ENCODE results near the gene DCAF7. TPM values are rescaled to one million over a fixed set of nuclear protein-coding genes. Genes with fewer than 3 reads are reported as not detected.

Gene DCAF7
- total RNA-seq, 2 donors from 2014 or later: 96.0 to 114 TPM

DNA sequence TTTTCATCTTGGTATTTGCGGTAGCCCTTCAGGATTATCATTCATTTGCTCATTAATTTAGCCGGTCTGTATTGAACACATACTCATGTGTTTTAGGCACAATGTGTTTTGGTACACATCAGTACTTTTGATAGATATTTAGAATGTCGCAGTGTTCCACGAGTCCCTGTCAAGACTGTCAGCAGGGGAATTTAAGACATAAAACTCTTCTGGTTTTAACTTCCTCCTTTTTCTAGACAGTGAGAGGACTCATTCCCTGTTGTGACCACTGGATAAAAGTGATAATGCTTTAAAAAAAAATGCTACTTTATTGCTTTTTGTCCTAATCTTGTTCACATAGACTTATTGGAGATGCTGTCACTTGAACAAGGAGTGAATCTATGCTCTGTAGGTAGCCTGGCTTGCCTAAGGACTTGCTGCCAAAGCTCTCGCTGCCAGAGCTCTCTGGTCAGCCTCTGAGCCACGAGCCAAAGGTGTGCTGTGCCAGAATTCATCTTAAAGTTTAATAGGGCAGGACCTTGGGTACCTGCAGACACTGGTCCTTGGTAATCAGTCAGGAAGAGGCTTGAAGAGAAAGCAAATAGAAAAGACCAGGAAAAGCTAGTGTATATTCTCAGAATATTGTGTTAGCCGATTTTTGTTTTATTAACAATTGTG, 5.4 kb downstream of the DCAF7 start:
- H3K36me3 ChIP-seq (ENCODE audit: control insufficient read depth, insufficient read depth, low read length): peaks cover 13% of the 10 kb centered on the region
- no peak overlapping the region for H3K27ac ChIP-seq (ENCODE audit: low read depth, low read length)
- DNase-seq: peak; percentile 20
- H3K4me3 ChIP-seq (ENCODE audit: low read length): no peak overlapping the region
- Mint-ChIP-seq H3K36me3 (ENCODE audit: low read depth) (peaks cover 24% of the 10 kb centered on the region), H3K9me3 (peaks cover 6% of the 10 kb centered on the region), H3K27me3 (ENCODE audit: insufficient read depth) (no peaks in the 10 kb centered on the region), H3K4me1 (peaks cover 25% of the 10 kb centered on the region), H3K27ac (no peak overlapping the region), H3K4me3 (no peak overlapping the region)
- WGBS, 2 experiments (ENCODE audit: insufficient coverage in 1 of 2, insufficient read length in 1 of 2): 95 to 100% methylated on average over 6 to 7 of the region's 7 CpGs
- no peaks in the 10 kb centered on the region for H3K27me3 ChIP-seq (ENCODE audit: control insufficient read depth, insufficient read depth, low read length, poor library complexity, severe bottlenecking)
- H3K4me1 ChIP-seq (ENCODE audit: control insufficient read depth, insufficient read depth, low read length): peaks cover 3% of the 10 kb centered on the region
- H3K9ac ChIP-seq (ENCODE audit: extremely low read depth, low read length, poor library complexity, severe bottlenecking): no peak overlapping the region
- TF ChIP-seq, protein P1, sequence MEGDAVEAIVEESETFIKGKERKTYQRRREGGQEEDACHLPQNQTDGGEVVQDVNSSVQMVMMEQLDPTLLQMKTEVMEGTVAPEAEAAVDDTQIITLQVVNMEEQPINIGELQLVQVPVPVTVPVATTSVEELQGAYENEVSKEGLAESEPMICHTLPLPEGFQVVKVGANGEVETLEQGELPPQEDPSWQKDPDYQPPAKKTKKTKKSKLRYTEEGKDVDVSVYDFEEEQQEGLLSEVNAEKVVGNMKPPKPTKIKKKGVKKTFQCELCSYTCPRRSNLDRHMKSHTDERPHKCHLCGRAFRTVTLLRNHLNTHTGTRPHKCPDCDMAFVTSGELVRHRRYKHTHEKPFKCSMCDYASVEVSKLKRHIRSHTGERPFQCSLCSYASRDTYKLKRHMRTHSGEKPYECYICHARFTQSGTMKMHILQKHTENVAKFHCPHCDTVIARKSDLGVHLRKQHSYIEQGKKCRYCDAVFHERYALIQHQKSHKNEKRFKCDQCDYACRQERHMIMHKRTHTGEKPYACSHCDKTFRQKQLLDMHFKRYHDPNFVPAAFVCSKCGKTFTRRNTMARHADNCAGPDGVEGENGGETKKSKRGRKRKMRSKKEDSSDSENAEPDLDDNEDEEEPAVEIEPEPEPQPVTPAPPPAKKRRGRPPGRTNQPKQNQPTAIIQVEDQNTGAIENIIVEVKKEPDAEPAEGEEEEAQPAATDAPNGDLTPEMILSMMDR (conservative IDR thresholded peaks at IDR 0.05): no peak
- peaks cover 4% of the 10 kb centered on the region for H3K9me3 ChIP-seq (ENCODE audit: control insufficient read depth, low read length)

DNA sequence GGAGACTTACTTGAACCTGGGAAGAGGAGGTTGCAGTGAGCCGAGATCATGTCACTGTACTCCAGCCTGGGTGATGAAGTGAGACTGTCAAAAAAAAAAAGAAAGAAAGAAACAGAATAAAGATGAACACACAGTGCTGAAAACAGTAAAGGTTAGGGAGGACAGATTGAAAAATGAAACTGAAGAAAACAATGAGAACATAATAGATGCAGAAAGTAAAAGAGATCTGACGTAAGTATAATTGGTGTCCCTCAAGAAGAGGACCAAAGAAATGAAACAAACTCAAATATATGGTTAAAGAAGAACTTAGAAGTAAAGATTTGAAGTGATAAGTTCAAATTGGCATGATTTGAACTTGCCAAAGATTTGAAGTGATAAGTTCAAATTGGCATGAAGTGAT, 7.1 kb downstream of the DCAF7 start:
- H3K36me3 Mint-ChIP-seq (ENCODE audit: low read depth): peaks cover 24% of the 10 kb centered on the region
- peaks cover 10% of the 10 kb centered on the region for H3K36me3 ChIP-seq (ENCODE audit: control insufficient read depth, insufficient read depth, low read length)
- no peak overlapping the region for H3K27ac ChIP-seq (ENCODE audit: low read depth, low read length)
- H3K4me1 Mint-ChIP-seq: peaks cover 15% of the 10 kb centered on the region
- DNase-seq: no peak
- H3K9me3 ChIP-seq (ENCODE audit: control insufficient read depth, low read length): peaks cover 4% of the 10 kb centered on the region
- TF ChIP-seq, protein P1 (conservative IDR thresholded peaks at IDR 0.05): no peak
- no peaks in the 10 kb centered on the region for H3K27me3 Mint-ChIP-seq (ENCODE audit: insufficient read depth)
- no peak overlapping the region for H3K4me3 Mint-ChIP-seq
- H3K27ac Mint-ChIP-seq: no peak overlapping the region
- WGBS, 2 experiments (ENCODE audit: insufficient coverage in 1 of 2, insufficient read length in 1 of 2): 95 to 100% methylated on average over 2 of the region's 2 CpGs
- no peaks in the 10 kb centered on the region for H3K27me3 ChIP-seq (ENCODE audit: control insufficient read depth, insufficient read depth, low read length, poor library complexity, severe bottlenecking)
- H3K4me3 ChIP-seq (ENCODE audit: low read length): no peak overlapping the region
- H3K9me3 Mint-ChIP-seq: peaks cover 6% of the 10 kb centered on the region
- no peak overlapping the region for H3K9ac ChIP-seq (ENCODE audit: extremely low read depth, low read length, poor library complexity, severe bottlenecking)
- H3K4me1 ChIP-seq (ENCODE audit: control insufficient read depth, insufficient read depth, low read length): peaks cover under 1% of the 10 kb centered on the region

DNA sequence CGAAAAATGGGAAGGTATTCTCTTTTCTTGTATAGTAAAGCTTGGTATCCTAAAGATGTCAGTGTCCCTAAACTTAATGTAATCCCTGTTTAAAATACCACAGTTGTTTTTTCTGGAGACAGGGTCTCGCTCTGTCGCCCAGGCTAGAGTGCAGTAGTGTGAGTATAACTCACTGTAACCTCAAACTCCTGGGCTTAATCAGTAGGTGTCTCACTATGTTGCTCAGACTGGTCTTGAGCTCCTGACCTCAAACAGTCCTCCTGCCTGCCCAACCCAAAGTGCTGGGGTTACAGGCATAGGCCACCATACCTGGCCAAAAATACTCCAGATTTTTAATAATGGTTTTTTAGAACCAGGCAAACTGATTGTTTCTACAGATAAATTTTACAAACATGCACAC, 8.2 kb downstream of the DCAF7 start:
- Histone ChIP-seq H3K36me3 (ENCODE audit: control insufficient read depth, insufficient read depth, low read length) (peaks cover 8% of the 10 kb centered on the region), H3K9me3 (ENCODE audit: control insufficient read depth, low read length) (peaks cover 4% of the 10 kb centered on the region), H3K9ac (ENCODE audit: extremely low read depth, low read length, poor library complexity, severe bottlenecking) (no peak overlapping the region), H3K27me3 (ENCODE audit: control insufficient read depth, insufficient read depth, low read length, poor library complexity, severe bottlenecking) (no peaks in the 10 kb centered on the region), H3K27ac (ENCODE audit: low read depth, low read length) (no peak overlapping the region), H3K4me1 (ENCODE audit: control insufficient read depth, insufficient read depth, low read length) (no peaks in the 10 kb centered on the region), H3K4me3 (ENCODE audit: low read length) (no peak overlapping the region)
- Mint-ChIP-seq H3K27ac (no peak overlapping the region), H3K4me1 (peaks cover 7% of the 10 kb centered on the region), H3K9me3 (peaks cover 6% of the 10 kb centered on the region), H3K27me3 (ENCODE audit: insufficient read depth) (no peaks in the 10 kb centered on the region), H3K36me3 (ENCODE audit: low read depth) (peaks cover 21% of the 10 kb centered on the region), H3K4me3 (no peak overlapping the region)
- 93 to 100% methylated on average over 3 of the region's 3 CpGs for WGBS, 2 experiments (ENCODE audit: insufficient coverage in 1 of 2, insufficient read length in 1 of 2)
- TF ChIP-seq, protein P1 (conservative IDR thresholded peaks at IDR 0.05): no peak
- DNase-seq: peak; percentile 22
